Mucosa of descending colon (tissue), 3 donors: ENCODE measurements around the gene CCL1. TPM values are rescaled to one million over a fixed set of nuclear protein-coding genes. Genes with fewer than 3 reads are reported as not detected.

Experiments
- ATAC-seq: fragments of 200-7000 bp; cut with Tn5 transposase; one replicate; pipeline ENCODE4 v1.9.1; 2020; ENCODE audit warnings: mild to moderate bottlenecking, moderate library complexity
- DNase-seq, 3 donors: peaks; one replicate each; pipeline ENCODE4 v3.0.0-alpha.2; 2020
- H3K36me3 ChIP-seq: fragments of 200-600 bp; one replicate; pipeline ENCODE4 v1.8.0; 2021; ENCODE audit warnings: low read depth, mild to moderate bottlenecking
- H3K4me1 ChIP-seq: fragments of 200-600 bp; one replicate; pipeline ENCODE4 v1.8.0; 2021; ENCODE audit warnings: low read depth, mild to moderate bottlenecking
- H3K4me3 ChIP-seq: fragments of 200-600 bp; one replicate; pipeline ENCODE4 v1.8.0; 2021; ENCODE audit warnings: mild to moderate bottlenecking
- H3K9me3 ChIP-seq: fragments of 200-600 bp; one replicate; pipeline ENCODE4 v1.8.0; 2021; ENCODE audit warnings: mild to moderate bottlenecking
- CTCF ChIP-seq: fragments of 200-600 bp; IDR thresholded peaks from one replicate; pipeline ENCODE4 v1.8.0; 2022; ENCODE audit warnings: antibody characterized with exemption, mild to moderate bottlenecking
- intact Hi-C, 2 donors: fragments of 100-400 bp; cut with DNase I in 1 of 2; cut with micrococcal nuclease in 1 of 2; formaldehyde crosslinking; loops; one replicate each; pipeline versions ENCODE4 v1.11.0 to v1.11.1; 2022; cut with DNase I, micrococcal nuclease
- total RNA-seq, 3 donors: library from RNA; stranded (reverse); fragmentation: NEBNext Ultra II Directional in 2 of 3; extraction: Animal tissue kit (Norgen Biotek cat#: 25700) in 2 of 3; gene quantifications; one replicate each; pipeline versions ENCODE4 v1.2.1 to v1.2.4, GENCODE V29; 2021 to 2023
- donor health status: DM: no; HTN: no; CAD: no; lungs with moderate emphysema.
- donor health status: DM: no; HTN: no; CAD: no.
- donor health status: DM: no; HTN: yes; CAD: no.

Gene CCL1
- total RNA-seq, 3 donors from 2014 or later = not detected

- no peaks in the 10 kb centered on the region for H3K4me1 ChIP-seq
- intact Hi-C loops = no loop called here
- no peaks in the 10 kb centered on the region for H3K36me3 ChIP-seq
- H3K9me3 ChIP-seq = no peaks in the 10 kb centered on the region
- no peak for ATAC-seq
- DNase-seq = no peak
- no peak overlapping the region for H3K4me3 ChIP-seq
- no peak for TF ChIP-seq CTCF
Measured at GRCh38 chr17:34357398-34357797, 5.6 kb downstream of the CCL1 start.

- DNase-seq (no peak), ATAC-seq (no peak)
- no peak within 1 kb of the TSS for H3K4me3 ChIP-seq
- no peaks in the 10 kb centered on the region for H3K36me3 ChIP-seq
- no peak for TF ChIP-seq CTCF
- no peaks in the 10 kb centered on the region for H3K9me3 ChIP-seq
- no peaks in the 10 kb centered on the region for H3K4me1 ChIP-seq
- intact Hi-C loops = no loop called here
Measured at GRCh38 chr17:34356194-34356593, 6.8 kb downstream of the CCL1 start, which contains the start of gene CCL13. CCL13 (plus strand) TSS chr17:34356480; CDS start chr17:34356527, 47 bp downstream.

DNA sequence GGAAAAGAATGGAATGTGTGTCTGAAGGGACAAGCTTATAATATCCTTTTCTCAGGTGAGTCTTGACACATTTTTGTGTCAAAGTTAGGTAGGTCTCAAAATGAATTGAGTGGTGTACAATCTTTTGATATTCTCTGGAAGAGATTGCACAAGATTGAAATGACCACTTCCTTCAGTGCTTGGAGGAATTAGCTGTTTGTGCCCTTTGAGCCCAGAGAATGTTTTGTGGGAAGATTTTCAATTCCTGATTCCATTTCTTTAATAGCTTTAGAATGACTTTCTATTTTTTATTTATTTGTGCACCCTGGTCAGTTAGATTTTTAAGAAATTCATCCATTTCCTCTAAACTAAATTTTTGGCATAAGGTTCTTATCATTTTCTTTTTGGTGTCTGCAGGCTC, 8.4 kb downstream of the CCL1 start:
- DNase-seq = no peak
- Histone ChIP-seq H3K4me1 (no peaks in the 10 kb centered on the region), H3K36me3 (no peaks in the 10 kb centered on the region), H3K4me3 (no peak overlapping the region), H3K9me3 (no peaks in the 10 kb centered on the region)
- intact Hi-C loops = no loop called here
- no peak for TF ChIP-seq CTCF
- no peak for ATAC-seq

DNA sequence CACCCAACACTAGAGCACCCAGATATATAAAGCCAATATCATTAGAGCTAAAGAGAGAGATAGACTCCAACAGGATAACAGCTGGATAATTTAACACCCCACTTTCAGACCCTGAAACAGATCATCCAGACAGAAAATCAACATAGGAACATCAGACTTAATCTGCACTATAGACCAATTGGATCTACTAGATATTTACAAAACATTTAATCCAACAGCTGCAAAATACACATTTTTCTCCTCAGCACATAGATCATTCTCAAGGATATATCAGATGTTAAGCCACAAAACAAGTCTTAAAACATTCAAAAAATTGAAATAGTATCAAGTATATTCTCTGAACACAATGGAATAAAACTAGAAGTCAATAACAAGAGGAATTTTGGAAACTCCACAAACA, 10.8 kb downstream of the CCL1 start:
- Histone ChIP-seq H3K4me3 (no peak overlapping the region), H3K36me3 (no peaks in the 10 kb centered on the region), H3K4me1 (no peaks in the 10 kb centered on the region), H3K9me3 (no peaks in the 10 kb centered on the region)
- no peak for TF ChIP-seq CTCF
- no peak for DNase-seq
- no peak for ATAC-seq
- intact Hi-C loops = no loop called here

DNA sequence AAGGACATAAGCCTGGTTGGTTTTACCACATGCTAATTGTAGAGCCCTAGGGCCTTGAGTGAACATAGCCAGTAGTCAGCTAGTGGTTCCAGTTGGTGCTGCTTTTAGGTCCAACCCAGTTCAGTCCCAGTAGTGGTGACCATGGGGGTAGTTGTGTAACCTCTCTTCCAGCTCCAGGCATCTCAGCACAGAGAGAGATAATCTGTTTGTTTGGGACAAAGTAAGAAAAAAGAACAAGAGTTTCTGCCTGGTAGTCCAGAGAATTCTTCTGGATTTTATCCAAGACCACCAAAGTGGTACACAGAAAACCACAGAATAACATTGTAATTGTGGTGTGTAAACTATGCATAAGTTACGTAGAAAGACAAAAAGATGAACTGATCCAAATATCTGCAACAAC, 11.9 kb downstream of the CCL1 start:
- DNase-seq (no peak), ATAC-seq (no peak)
- intact Hi-C loops = no loop called here
- Histone ChIP-seq H3K4me3 (no peak overlapping the region), H3K36me3 (no peaks in the 10 kb centered on the region), H3K4me1 (no peaks in the 10 kb centered on the region), H3K9me3 (no peaks in the 10 kb centered on the region)
- TF ChIP-seq CTCF = no peak

- ATAC-seq (no peak), DNase-seq (no peak)
- no peaks in the 10 kb centered on the region for H3K4me1 ChIP-seq
- no peaks in the 10 kb centered on the region for H3K9me3 ChIP-seq
- no peak for TF ChIP-seq CTCF
- no peak overlapping the region for H3K4me3 ChIP-seq
- H3K36me3 ChIP-seq = no peaks in the 10 kb centered on the region
- intact Hi-C loops = no loop called here
Measured at GRCh38 chr17:34349751-34350150, 13.3 kb downstream of the CCL1 start.
